Measurements from ENCODE around the gene PREX1. TPM values are rescaled to one million over a fixed set of nuclear protein-coding genes. Genes with fewer than 3 reads are reported as not detected.

PREX1 gene
- total and polyA plus RNA-seq, 2 donors from 2014 or later: 8.5 to 38.2 TPM

GRCh38 chr20:48849299-48849698 lies 21.5 kb upstream of the PREX1 start:
- no peak for DNase-seq
- Histone ChIP-seq H3K4me3 (ENCODE audit: low read length in 3 of 3) (no peak overlapping the region), H3K4me1 (ENCODE audit: control insufficient read depth in 2 of 3, insufficient read depth in 2 of 3, low read depth in 1 of 3, low read length in 3 of 3) (no peaks in the 10 kb centered on the region), H3K36me3 (ENCODE audit: control insufficient read depth in 2 of 3, insufficient read depth in 3 of 3, low read length in 3 of 3) (no peaks in the 10 kb centered on the region), H3K27me3 (ENCODE audit: control insufficient read depth, insufficient read depth, low read length) (no peaks in the 10 kb centered on the region), H3K9ac (ENCODE audit: low read length in 3 of 3) (no peak overlapping the region), H3K27ac (ENCODE audit: low read depth in 2 of 2, low read length in 2 of 2) (no peak overlapping the region), H3K9me3 (ENCODE audit: control insufficient read depth in 2 of 3, insufficient read depth in 1 of 3, low read length in 3 of 3) (no peaks in the 10 kb centered on the region)
- FAIRE-seq: no peak
- intact Hi-C loops (cut with DNase I): no loop called here
- TF ChIP-seq CTCF (IDR thresholded peaks at IDR 0.05; ENCODE audit: borderline replicate concordance, extremely low read depth, insufficient read depth): no peak

- no peak for DNase-seq
- Histone ChIP-seq H3K4me3 (ENCODE audit: low read length in 3 of 3) (no peak overlapping the region), H3K27ac (ENCODE audit: low read depth in 2 of 2, low read length in 2 of 2) (no peak overlapping the region), H3K36me3 (ENCODE audit: control insufficient read depth in 2 of 3, insufficient read depth in 3 of 3, low read length in 3 of 3) (no peaks in the 10 kb centered on the region), H3K9me3 (ENCODE audit: control insufficient read depth in 2 of 3, insufficient read depth in 1 of 3, low read length in 3 of 3) (no peaks in the 10 kb centered on the region), H3K27me3 (ENCODE audit: control insufficient read depth, insufficient read depth, low read length) (no peaks in the 10 kb centered on the region), H3K4me1 (ENCODE audit: control insufficient read depth in 2 of 3, insufficient read depth in 2 of 3, low read depth in 1 of 3, low read length in 3 of 3) (no peaks in the 10 kb centered on the region), H3K9ac (ENCODE audit: low read length in 3 of 3) (no peak overlapping the region)
- intact Hi-C loops (cut with DNase I): no loop called here
- no peak for FAIRE-seq
- TF ChIP-seq CTCF (IDR thresholded peaks at IDR 0.05; ENCODE audit: borderline replicate concordance, extremely low read depth, insufficient read depth): no peak
These were observed 19.9 kb upstream of the PREX1 start for GRCh38 chr20:48847498-48848205.

GRCh38 chr20:48846516-48847492 lies 19.0 kb upstream of the PREX1 start:
- TF ChIP-seq CTCF (IDR thresholded peaks at IDR 0.05; ENCODE audit: borderline replicate concordance, extremely low read depth, insufficient read depth): no peak
- Histone ChIP-seq H3K9me3 (ENCODE audit: control insufficient read depth in 2 of 3, insufficient read depth in 1 of 3, low read length in 3 of 3) (no peaks in the 10 kb centered on the region), H3K36me3 (ENCODE audit: control insufficient read depth in 2 of 3, insufficient read depth in 3 of 3, low read length in 3 of 3) (no peaks in the 10 kb centered on the region), H3K27me3 (ENCODE audit: control insufficient read depth, insufficient read depth, low read length) (no peaks in the 10 kb centered on the region), H3K4me1 (ENCODE audit: control insufficient read depth in 2 of 3, insufficient read depth in 2 of 3, low read depth in 1 of 3, low read length in 3 of 3) (no peaks in the 10 kb centered on the region), H3K27ac (ENCODE audit: low read depth in 2 of 2, low read length in 2 of 2) (no peak overlapping the region), H3K9ac (ENCODE audit: low read length in 3 of 3) (no peak overlapping the region), H3K4me3 (ENCODE audit: low read length in 3 of 3) (no peak overlapping the region)
- intact Hi-C loops (cut with DNase I): no loop called here
- FAIRE-seq: no peak
- peak in 2 of 5 donors; percentile 39 to 54 for DNase-seq

All from kidney (tissue), 14 donors.